ENCODE results near the gene MIA.

MIA gene

GRCh38 chr19:40803857-40804782 lies 28.8 kb downstream of the MIA start:
- peak; percentile 84 for DNase-seq (ENCODE audit: low read depth)
- no peak for TF ChIP-seq CTCF (IDR thresholded peaks at IDR 0.05; ENCODE audit: insufficient read depth, low read depth, low read length, missing control alignments)
- no peak overlapping the region for H3K4me3 ChIP-seq (ENCODE audit: low read depth, low read length)

- H3K4me3 ChIP-seq (ENCODE audit: low read depth, low read length), result no peak overlapping the region
- DNase-seq (ENCODE audit: low read depth), result no peak
- no peak for TF ChIP-seq CTCF (IDR thresholded peaks at IDR 0.05; ENCODE audit: insufficient read depth, low read depth, low read length, missing control alignments)
These were observed 29.5 kb downstream of the MIA start for GRCh38 chr19:40804783-40805242.

- no peak overlapping the region for H3K4me3 ChIP-seq (ENCODE audit: low read depth, low read length)
- no peak for TF ChIP-seq CTCF (IDR thresholded peaks at IDR 0.05; ENCODE audit: insufficient read depth, low read depth, low read length, missing control alignments)
- no peak for DNase-seq (ENCODE audit: low read depth)
These were observed 30.0 kb downstream of the MIA start for GRCh38 chr19:40805258-40805868.

- H3K4me3 ChIP-seq (ENCODE audit: low read depth, low read length), result no peak overlapping the region
- DNase-seq (ENCODE audit: low read depth), result peak; percentile 85
- peak; percentile 86 for TF ChIP-seq CTCF (IDR thresholded peaks at IDR 0.05; ENCODE audit: insufficient read depth, low read depth, low read length, missing control alignments)
These were observed 31.3 kb downstream of the MIA start for GRCh38 chr19:40806423-40807146.

- DNase-seq (ENCODE audit: low read depth), result no peak
- H3K4me3 ChIP-seq (ENCODE audit: low read depth, low read length), result no peak overlapping the region
- peak; percentile 27 for TF ChIP-seq CTCF (IDR thresholded peaks at IDR 0.05; ENCODE audit: insufficient read depth, low read depth, low read length, missing control alignments)
These were observed 32.1 kb downstream of the MIA start for GRCh38 chr19:40807147-40808020.

- no peak overlapping the region for H3K4me3 ChIP-seq (ENCODE audit: low read depth, low read length)
- TF ChIP-seq CTCF (IDR thresholded peaks at IDR 0.05; ENCODE audit: insufficient read depth, low read depth, low read length, missing control alignments), result no peak
- no peak for DNase-seq (ENCODE audit: low read depth)
These were observed 32.7 kb downstream of the MIA start for GRCh38 chr19:40808021-40808325.

All from GM12865 (cell line).